ENCODE data around the gene IPCEF1. TPM values are rescaled to one million over a fixed set of nuclear protein-coding genes. Genes with fewer than 3 reads are reported as not detected.

IPCEF1 gene
- polyA plus RNA-seq, 6 donors from 2014 or later: 0.13 to 1.0 (median 0.44) TPM; not detected in 2

- no peak for DNase-seq
- no peaks in the 10 kb centered on the region for H3K36me3 Mint-ChIP-seq
- H3K27ac Mint-ChIP-seq: no peak overlapping the region
- H3K4me3 Mint-ChIP-seq: no peak overlapping the region
- H3K4me1 Mint-ChIP-seq: no peaks in the 10 kb centered on the region
- no peak for ATAC-seq (ENCODE audit: low read depth in 2 of 2)
- H3K9me3 Mint-ChIP-seq: peaks cover 0 to 6% (median 0%) of the 10 kb centered on the region in 7 donors
- H3K27me3 Mint-ChIP-seq: peaks cover 4 to 26% (median 7%) of the 10 kb centered on the region in 3 donors
Measured at GRCh38 chr6:154295733-154296132, 60.9 kb downstream of the IPCEF1 start.

- peaks cover 0 to 12% (median 7%) of the 10 kb centered on the region in 3 donors for H3K27me3 Mint-ChIP-seq
- no peak for DNase-seq
- H3K4me1 Mint-ChIP-seq: no peaks in the 10 kb centered on the region
- H3K9me3 Mint-ChIP-seq: peaks cover 0 to 2% (median 0%) of the 10 kb centered on the region in 7 donors
- no peak overlapping the region for H3K4me3 Mint-ChIP-seq
- no peak for ATAC-seq (ENCODE audit: low read depth in 2 of 2)
- no peaks in the 10 kb centered on the region for H3K36me3 Mint-ChIP-seq
- no peak overlapping the region for H3K27ac Mint-ChIP-seq
Measured at GRCh38 chr6:154292855-154293519, 63.6 kb downstream of the IPCEF1 start.

GRCh38 chr6:154292066-154292465 is 64.5 kb downstream of the IPCEF1 start:
- no peak for DNase-seq
- Mint-ChIP-seq H3K4me1 (no peaks in the 10 kb centered on the region), H3K27ac (no peak overlapping the region), H3K4me3 (no peak overlapping the region), H3K9me3 (peaks cover 0 to 3% (median 0%) of the 10 kb centered on the region in 7 donors), H3K36me3 (no peaks in the 10 kb centered on the region), H3K27me3 (peaks cover 0 to 12% (median 7%) of the 10 kb centered on the region in 3 donors)
- ATAC-seq (ENCODE audit: low read depth in 2 of 2): no peak

GRCh38 chr6:154289818-154290508 is 66.6 kb downstream of the IPCEF1 start:
- no peak for DNase-seq

GRCh38 chr6:154285826-154286225 is 70.8 kb downstream of the IPCEF1 start:
- H3K27ac Mint-ChIP-seq: no peak overlapping the region
- no peaks in the 10 kb centered on the region for H3K36me3 Mint-ChIP-seq
- H3K9me3 Mint-ChIP-seq: peaks cover 0 to 4% (median 0%) of the 10 kb centered on the region in 7 donors
- no peak for DNase-seq
- no peaks in the 10 kb centered on the region for H3K27me3 Mint-ChIP-seq
- no peak overlapping the region for H3K4me3 Mint-ChIP-seq
- H3K4me1 Mint-ChIP-seq: no peaks in the 10 kb centered on the region
- ATAC-seq (ENCODE audit: low read depth in 2 of 2): no peak

More at GRCh38 chr6:154289818-154290508, 66.6 kb downstream of the IPCEF1 start:
- no peak for ATAC-seq (ENCODE audit: low read depth in 2 of 2)
- no peaks in the 10 kb centered on the region for H3K4me1 Mint-ChIP-seq
- H3K27ac Mint-ChIP-seq: no peak overlapping the region
- no peaks in the 10 kb centered on the region for H3K36me3 Mint-ChIP-seq
- peak overlapping the region in 1 of 8 donors; percentile 1 for H3K4me3 Mint-ChIP-seq
- H3K9me3 Mint-ChIP-seq: peaks cover 0 to 4% (median 0%) of the 10 kb centered on the region in 7 donors
- no peaks in the 10 kb centered on the region for H3K27me3 Mint-ChIP-seq

- no peak overlapping the region for H3K4me3 Mint-ChIP-seq
- DNase-seq: no peak
- H3K27me3 Mint-ChIP-seq: no peaks in the 10 kb centered on the region
- H3K36me3 Mint-ChIP-seq: no peaks in the 10 kb centered on the region
- H3K27ac Mint-ChIP-seq: no peak overlapping the region
- no peak for ATAC-seq (ENCODE audit: low read depth in 2 of 2)
- no peaks in the 10 kb centered on the region for H3K4me1 Mint-ChIP-seq
- peaks cover 0 to 4% (median 0%) of the 10 kb centered on the region in 7 donors for H3K9me3 Mint-ChIP-seq
Measured at GRCh38 chr6:154284313-154284853, 72.2 kb downstream of the IPCEF1 start.

GRCh38 chr6:154280521-154280920 is 76.1 kb downstream of the IPCEF1 start:
- Mint-ChIP-seq H3K27ac (no peak overlapping the region), H3K4me3 (no peak overlapping the region), H3K27me3 (peaks cover 0 to 9% (median 0%) of the 10 kb centered on the region in 3 donors), H3K36me3 (no peaks in the 10 kb centered on the region), H3K9me3 (peaks cover 0 to 4% (median 0%) of the 10 kb centered on the region in 7 donors), H3K4me1 (peaks cover 0 to 6% (median 6%) of the 10 kb centered on the region in 3 donors)
- ATAC-seq (ENCODE audit: low read depth in 2 of 2): no peak
- DNase-seq: no peak

GRCh38 chr6:154277629-154278017 is 79.0 kb downstream of the IPCEF1 start:
- H3K4me1 Mint-ChIP-seq: peaks cover 0 to 6% (median 6%) of the 10 kb centered on the region in 3 donors
- DNase-seq (no peak), ATAC-seq (ENCODE audit: low read depth in 2 of 2) (no peak)
- H3K27me3 Mint-ChIP-seq: peaks cover 0 to 9% (median 0%) of the 10 kb centered on the region in 3 donors
- H3K27ac Mint-ChIP-seq: no peak overlapping the region
- no peak overlapping the region for H3K4me3 Mint-ChIP-seq
- H3K36me3 Mint-ChIP-seq: no peaks in the 10 kb centered on the region
- H3K9me3 Mint-ChIP-seq: peaks cover 0 to 2% (median 0%) of the 10 kb centered on the region in 7 donors

- Mint-ChIP-seq H3K27me3 (peaks cover 0 to 9% (median 0%) of the 10 kb centered on the region in 3 donors), H3K4me1 (peaks cover 0 to 6% (median 6%) of the 10 kb centered on the region in 3 donors), H3K4me3 (no peak overlapping the region), H3K27ac (no peak overlapping the region), H3K36me3 (no peaks in the 10 kb centered on the region), H3K9me3 (peaks cover 0 to 2% (median 0%) of the 10 kb centered on the region in 7 donors)
- DNase-seq (peak; percentile 7), ATAC-seq (ENCODE audit: low read depth in 2 of 2) (no peak)
Measured at GRCh38 chr6:154276810-154277628, 79.6 kb downstream of the IPCEF1 start.

- no peaks in the 10 kb centered on the region for H3K36me3 Mint-ChIP-seq
- no peak overlapping the region for H3K27ac Mint-ChIP-seq
- peaks cover 0 to 9% (median 0%) of the 10 kb centered on the region in 3 donors for H3K27me3 Mint-ChIP-seq
- ATAC-seq (ENCODE audit: low read depth in 2 of 2): no peak
- H3K4me1 Mint-ChIP-seq: peaks cover 0 to 6% (median 6%) of the 10 kb centered on the region in 3 donors
- H3K4me3 Mint-ChIP-seq: no peak overlapping the region
- no peak for DNase-seq
- no peaks in the 10 kb centered on the region for H3K9me3 Mint-ChIP-seq
Measured at GRCh38 chr6:154274168-154274567, 82.4 kb downstream of the IPCEF1 start.

- no peak for ATAC-seq (ENCODE audit: low read depth in 2 of 2)
- Mint-ChIP-seq H3K4me1 (no peaks in the 10 kb centered on the region), H3K27ac (no peak overlapping the region), H3K27me3 (no peaks in the 10 kb centered on the region), H3K9me3 (peaks cover 0 to 11% (median 3%) of the 10 kb centered on the region in 7 donors), H3K36me3 (no peaks in the 10 kb centered on the region), H3K4me3 (no peak overlapping the region)
- DNase-seq: no peak
Measured at GRCh38 chr6:154268486-154268885, 88.1 kb downstream of the IPCEF1 start.

GRCh38 chr6:154267508-154268106 is 89.0 kb downstream of the IPCEF1 start:
- Mint-ChIP-seq H3K27ac (peak overlapping the region in 1 of 6 donors; percentile 24), H3K4me3 (no peak overlapping the region), H3K36me3 (no peaks in the 10 kb centered on the region), H3K9me3 (peaks cover 0 to 11% (median 3%) of the 10 kb centered on the region in 7 donors), H3K4me1 (no peaks in the 10 kb centered on the region), H3K27me3 (no peaks in the 10 kb centered on the region)
- ATAC-seq (ENCODE audit: low read depth in 2 of 2): no peak
- DNase-seq: no peak
